Loucy (cell line): ENCODE measurements around the gene EMX2.

Source experiments
- H2AFZ ChIP-seq: fragments of 200-600 bp; sonication (generic); 2 replicates; pipeline ENCODE4 v1.6.0; 2016; ENCODE audit warnings: antibody characterized with exemption, mild to moderate bottlenecking, low read length, moderate library complexity
- H3F3A ChIP-seq: fragments of 200-600 bp; 2 replicates; pipeline ENCODE4 v1.6.0; 2016; ENCODE audit warnings: antibody characterized with exemption, low read depth, mild to moderate bottlenecking
- H3K27me3 ChIP-seq: fragments of 200-600 bp; sonication (generic); 2 replicates; pipeline ENCODE4 v1.6.1; 2014; ENCODE audit warnings: low read length, mild to moderate bottlenecking; ENCODE audit not compliant: insufficient read depth, poor library complexity, severe bottlenecking
- H3K36me3 ChIP-seq: fragments of 200-600 bp; sonication (generic); 2 replicates; pipeline ENCODE4 v1.6.1; 2016; ENCODE audit warnings: low read length; ENCODE audit not compliant: insufficient read depth
- H3K4me1 ChIP-seq: fragments of 200-600 bp; sonication (generic); 2 replicates; pipeline ENCODE4 v1.5.1; 2014; ENCODE audit warnings: low read length, mild to moderate bottlenecking; ENCODE audit not compliant: insufficient read depth, poor library complexity, severe bottlenecking
- H3K4me2 ChIP-seq: fragments of 200-600 bp; sonication (generic); 2 replicates; pipeline ENCODE4 v1.6.0; 2014; ENCODE audit warnings: antibody characterized with exemption, low read length, low read depth, mild to moderate bottlenecking; ENCODE audit not compliant: poor library complexity, severe bottlenecking
- H3K4me3 ChIP-seq: fragments of 200-600 bp; sonication (generic); 2 replicates; pipeline ENCODE4 v1.5.1; 2014; ENCODE audit warnings: low read length, mild to moderate bottlenecking, mixed read lengths; ENCODE audit not compliant: poor library complexity, severe bottlenecking
- H3K79me2 ChIP-seq: fragments of 200-600 bp; sonication (generic); 2 replicates; pipeline ENCODE4 v1.6.1; 2014; ENCODE audit warnings: low read length; ENCODE audit not compliant: insufficient read depth
- H3K9ac ChIP-seq: fragments of 200-600 bp; sonication (generic); 2 replicates; pipeline ENCODE4 v1.6.0; 2014; ENCODE audit warnings: mild to moderate bottlenecking, low read depth, low read length, moderate library complexity; ENCODE audit not compliant: poor library complexity, severe bottlenecking
- H3K9me2 ChIP-seq: fragments of 200-600 bp; sonication (generic); replicated peaks from 2 replicates; pipeline ENCODE4 v1.6.1; 2016; ENCODE audit warnings: low read depth, low read length, mixed read lengths
- H3K9me3 ChIP-seq: fragments of 200-600 bp; sonication (generic); 2 replicates; pipeline ENCODE4 v1.6.1; 2014; ENCODE audit warnings: mild to moderate bottlenecking, antibody characterized with exemption, low read length, low read depth; ENCODE audit not compliant: insufficient read depth
- H4K20me1 ChIP-seq: fragments of 200-600 bp; sonication (generic); 2 replicates; pipeline ENCODE4 v1.6.0; 2014; ENCODE audit warnings: antibody characterized with exemption, low read length, mild to moderate bottlenecking; ENCODE audit not compliant: insufficient read depth, poor library complexity, severe bottlenecking
- CTCF ChIP-seq: fragments of 200-600 bp; sonication (generic); conservative IDR thresholded peaks from 2 replicates; pipeline ENCODE4 v1.5.1; 2014; ENCODE audit warnings: mild to moderate bottlenecking, antibody characterized with exemption, low read length
- EZH2phosphoT487 ChIP-seq: fragments of 200-600 bp; IDR thresholded peaks from 2 replicates; pipeline ENCODE4 v1.6.1; 2018; ENCODE audit warnings: antibody characterized with exemption, mild to moderate bottlenecking, moderate library complexity, borderline replicate concordance

EMX2 gene

GRCh38 chr10:117569610-117570390, 27.3 kb downstream of the EMX2 start:
- Histone ChIP-seq H3K27me3 (no peaks in the 10 kb centered on the region), H3K9me2 (no peaks in the 10 kb centered on the region), H3K79me2 (no peaks in the 10 kb centered on the region), H3K9me3 (no peaks in the 10 kb centered on the region), H3K4me3 (no peak overlapping the region), H3F3A (no peaks in the 10 kb centered on the region), H3K9ac (no peak overlapping the region), H2AFZ (no peak overlapping the region), H3K4me2 (no peak overlapping the region), H4K20me1 (no peaks in the 10 kb centered on the region), H3K4me1 (no peaks in the 10 kb centered on the region), H3K36me3 (no peaks in the 10 kb centered on the region)
- TF ChIP-seq EZH2phosphoT487 = no peak

GRCh38 chr10:117570880-117571279, 28.3 kb downstream of the EMX2 start:
- Histone ChIP-seq H3K4me2 (no peak overlapping the region), H4K20me1 (no peaks in the 10 kb centered on the region), H3K9me2 (no peaks in the 10 kb centered on the region), H3K79me2 (no peaks in the 10 kb centered on the region), H3F3A (no peaks in the 10 kb centered on the region), H3K9ac (no peak overlapping the region), H3K4me1 (no peaks in the 10 kb centered on the region), H3K27me3 (no peaks in the 10 kb centered on the region), H3K9me3 (no peaks in the 10 kb centered on the region), H3K36me3 (no peaks in the 10 kb centered on the region), H2AFZ (no peak overlapping the region), H3K4me3 (no peak overlapping the region)
- no peak for TF ChIP-seq EZH2phosphoT487
- TF ChIP-seq CTCF = no peak

GRCh38 chr10:117574498-117575146, 32.1 kb downstream of the EMX2 start:
- no peaks in the 10 kb centered on the region for H3K36me3 ChIP-seq
- H3K4me2 ChIP-seq = no peak overlapping the region
- TF ChIP-seq CTCF = no peak
- no peak for TF ChIP-seq EZH2phosphoT487
- H4K20me1 ChIP-seq = no peaks in the 10 kb centered on the region
- no peaks in the 10 kb centered on the region for H3K27me3 ChIP-seq
- H3K4me1 ChIP-seq = no peaks in the 10 kb centered on the region
- H3F3A ChIP-seq = no peaks in the 10 kb centered on the region
- no peak overlapping the region for H3K9ac ChIP-seq
- no peaks in the 10 kb centered on the region for H3K9me3 ChIP-seq
- H3K4me3 ChIP-seq = no peak overlapping the region
- H2AFZ ChIP-seq = no peak overlapping the region
- H3K79me2 ChIP-seq = no peaks in the 10 kb centered on the region
- H3K9me2 ChIP-seq = no peaks in the 10 kb centered on the region

- Histone ChIP-seq H3K27me3 (no peaks in the 10 kb centered on the region), H3K9me2 (no peaks in the 10 kb centered on the region), H3K9me3 (no peaks in the 10 kb centered on the region), H4K20me1 (no peaks in the 10 kb centered on the region), H2AFZ (no peak overlapping the region), H3F3A (no peaks in the 10 kb centered on the region), H3K36me3 (no peaks in the 10 kb centered on the region), H3K9ac (no peak overlapping the region), H3K4me2 (no peak overlapping the region), H3K4me1 (no peaks in the 10 kb centered on the region), H3K4me3 (no peak overlapping the region), H3K79me2 (no peaks in the 10 kb centered on the region)
- TF ChIP-seq CTCF = no peak
- no peak for TF ChIP-seq EZH2phosphoT487
Observed at GRCh38 chr10:117578490-117578889, 35.9 kb downstream of the EMX2 start.
